Upper lobe of right lung (tissue), 1 donor: ENCODE data around the gene SLC24A4. TPM values are rescaled to one million over a fixed set of nuclear protein-coding genes. Genes with fewer than 3 reads are reported as not detected.
A peak's percentile ranks its signal among the peaks of the same experiment; 100 is the strongest.

Experiments used
- ATAC-seq: fragments of 200-7000 bp; cut with Tn5 transposase; one replicate; pipeline ENCODE4 v1.9.1; 2020; ENCODE audit warnings: mild to moderate bottlenecking, moderate library complexity
- DNase-seq: peaks from one replicate; pipeline ENCODE4 v3.0.0-alpha.2; 2020
- H3K27ac ChIP-seq: fragments of 200-600 bp; one replicate; pipeline ENCODE4 v1.8.0; 2022
- H3K27me3 ChIP-seq: fragments of 200-600 bp; one replicate; pipeline ENCODE4 v1.8.0; 2022; ENCODE audit warnings: mild to moderate bottlenecking
- H3K36me3 ChIP-seq: fragments of 200-600 bp; one replicate; pipeline ENCODE4 v1.8.0; 2022
- H3K4me1 ChIP-seq: fragments of 200-600 bp; one replicate; pipeline ENCODE4 v1.8.0; 2022
- H3K4me3 ChIP-seq: fragments of 200-600 bp; one replicate; pipeline ENCODE4 v1.8.0; 2022; ENCODE audit warnings: mild to moderate bottlenecking
- H3K9me3 ChIP-seq: fragments of 200-600 bp; one replicate; pipeline ENCODE4 v1.8.0; 2022
- CTCF ChIP-seq: fragments of 200-600 bp; IDR thresholded peaks from one replicate; pipeline ENCODE4 v1.8.0; 2022; ENCODE audit warnings: antibody characterized with exemption
- intact Hi-C: fragments of 100-400 bp; cut with DNase I; formaldehyde crosslinking; loops from one replicate; pipeline ENCODE4 v1.11.0; 2022
- total RNA-seq: library from RNA; stranded (reverse); fragmentation: NEBNext Ultra II Directional; extraction: Animal tissue kit (Norgen Biotek cat#: 25700); gene quantifications from one replicate; pipeline ENCODE4 v1.2.1, GENCODE V29; 2021
- donor health status: DM: no; HTN: yes; CAD: no; lungs with severe emphysema.

The SLC24A4 gene
- total RNA-seq, 1 donor from 2014 or later = 1.6 TPM

- H3K36me3 ChIP-seq = no peaks in the 10 kb centered on the region
- H3K27me3 ChIP-seq = no peaks in the 10 kb centered on the region
- H3K27ac ChIP-seq = peak overlapping the region; percentile 8
- peaks cover 40% of the 10 kb centered on the region for H3K4me1 ChIP-seq
- no peaks in the 10 kb centered on the region for H3K9me3 ChIP-seq
- H3K4me3 ChIP-seq = no peak overlapping the region
- no peak for DNase-seq
- TF ChIP-seq CTCF = no peak
- intact Hi-C loops = no loop called here
- no peak for ATAC-seq
Measured at GRCh38 chr14:92517761-92518160, 194.8 kb downstream of the SLC24A4 start.

GRCh38 chr14:92519246-92520101 lies 196.5 kb downstream of the SLC24A4 start:
- Histone ChIP-seq H3K27me3 (no peaks in the 10 kb centered on the region), H3K4me1 (peaks cover 38% of the 10 kb centered on the region), H3K36me3 (no peaks in the 10 kb centered on the region), H3K27ac (peak overlapping the region; percentile 30), H3K9me3 (no peaks in the 10 kb centered on the region), H3K4me3 (no peak overlapping the region)
- ATAC-seq = peak; percentile 6
- no peak for TF ChIP-seq CTCF
- intact Hi-C loops = no loop called here
- no peak for DNase-seq

GRCh38 chr14:92520102-92521057 lies 197.4 kb downstream of the SLC24A4 start:
- Histone ChIP-seq H3K4me1 (peaks cover 39% of the 10 kb centered on the region), H3K27me3 (no peaks in the 10 kb centered on the region), H3K4me3 (no peak overlapping the region), H3K36me3 (no peaks in the 10 kb centered on the region), H3K9me3 (no peaks in the 10 kb centered on the region), H3K27ac (peak overlapping the region; percentile 30)
- ATAC-seq = peak; percentile 75
- intact Hi-C loops = no loop called here
- no peak for TF ChIP-seq CTCF
- no peak for DNase-seq

GRCh38 chr14:92521058-92521415 lies 198.1 kb downstream of the SLC24A4 start:
- TF ChIP-seq CTCF = no peak
- intact Hi-C loops = no loop called here
- no peaks in the 10 kb centered on the region for H3K36me3 ChIP-seq
- H3K9me3 ChIP-seq = no peaks in the 10 kb centered on the region
- ATAC-seq (no peak), DNase-seq (no peak)
- H3K4me3 ChIP-seq = no peak overlapping the region
- no peak overlapping the region for H3K27ac ChIP-seq
- no peaks in the 10 kb centered on the region for H3K27me3 ChIP-seq
- peaks cover 38% of the 10 kb centered on the region for H3K4me1 ChIP-seq

- H3K4me3 ChIP-seq = no peak overlapping the region
- no peaks in the 10 kb centered on the region for H3K27me3 ChIP-seq
- no peak overlapping the region for H3K27ac ChIP-seq
- intact Hi-C loops = no loop called here
- no peaks in the 10 kb centered on the region for H3K36me3 ChIP-seq
- TF ChIP-seq CTCF = no peak
- peaks cover 28% of the 10 kb centered on the region for H3K4me1 ChIP-seq
- DNase-seq (peak; percentile 40), ATAC-seq (no peak)
- H3K9me3 ChIP-seq = no peaks in the 10 kb centered on the region
Measured at GRCh38 chr14:92523752-92524151, 200.8 kb downstream of the SLC24A4 start.
